HFFc6 (cell line): ENCODE results near the gene ARHGAP44. TPM values are rescaled to one million over a fixed set of nuclear protein-coding genes. Genes with fewer than 3 reads are reported as not detected.

ENCODE experiments used
- DNase-seq: peaks from one replicate; pipeline ENCODE4 v3.0.0-alpha.2; 2018
- H3K27ac Mint-ChIP-seq: 2 replicates; pipeline ENCODE4 v1.8.0; 2020; ENCODE audit warnings: mild to moderate bottlenecking, mixed read lengths
- H3K27me3 Mint-ChIP-seq: 2 replicates; pipeline ENCODE4 v1.8.0; 2021; ENCODE audit warnings: mild to moderate bottlenecking, moderate library complexity, mixed read lengths; ENCODE audit not compliant: insufficient read depth
- H3K36me3 Mint-ChIP-seq: 2 replicates; pipeline ENCODE4 v1.8.0; 2021; ENCODE audit warnings: low read depth, mixed read lengths
- H3K4me1 Mint-ChIP-seq: 2 replicates; pipeline ENCODE4 v1.8.0; 2020; ENCODE audit warnings: low read depth, mixed read lengths
- H3K4me3 Mint-ChIP-seq: 2 replicates; pipeline ENCODE4 v1.8.0; 2020; ENCODE audit warnings: mild to moderate bottlenecking, moderate library complexity, mixed read lengths
- H3K9me3 Mint-ChIP-seq: 2 replicates; pipeline ENCODE4 v1.8.0; 2020; ENCODE audit warnings: mild to moderate bottlenecking, mixed read lengths
- CTCF ChIP-seq: fragments of 200-600 bp; sonication (generic); IDR thresholded peaks from 2 replicates; pipeline ENCODE4 v1.5.0; 2021; ENCODE audit warnings: antibody characterized with exemption, mild to moderate bottlenecking
- total RNA-seq, 6 experiments: library from RNA; stranded (reverse); fragmentation: NEBNext Ultra II Directional; extraction: Animal tissue kit (Norgen Biotek cat#: 25700); gene quantifications; 2 replicates in 1 of 6; 3 replicates in 5 of 6; pipeline ENCODE4 v1.2.3, GENCODE V29; 2021

ARHGAP44 gene
- total RNA-seq, 6 experiments from 2014 or later = 0.43 to 1.3 (median 0.68) TPM

- H3K4me1 Mint-ChIP-seq = no peaks in the 10 kb centered on the region
- peaks cover 5% of the 10 kb centered on the region; the same call in 1 of the 2 replicates for H3K9me3 Mint-ChIP-seq
- H3K27me3 Mint-ChIP-seq = peaks cover 6% of the 10 kb centered on the region
- TF ChIP-seq CTCF = no peak
- no peak overlapping the region for H3K4me3 Mint-ChIP-seq
- no peak for DNase-seq
- H3K36me3 Mint-ChIP-seq = no peaks in the 10 kb centered on the region
- H3K27ac Mint-ChIP-seq = no peak overlapping the region
These were observed 110.3 kb downstream of the ARHGAP44 start for GRCh38 chr17:12899604-12900003.

- Mint-ChIP-seq H3K9me3 (peaks cover 5% of the 10 kb centered on the region; the same call in 1 of the 2 replicates), H3K4me1 (no peaks in the 10 kb centered on the region), H3K27me3 (peaks cover 3% of the 10 kb centered on the region), H3K27ac (no peak overlapping the region), H3K36me3 (no peaks in the 10 kb centered on the region), H3K4me3 (no peak overlapping the region)
- no peak for TF ChIP-seq CTCF
- DNase-seq = no peak
These were observed 111.2 kb downstream of the ARHGAP44 start for GRCh38 chr17:12900474-12900873.

GRCh38 chr17:12902046-12902445, 112.7 kb downstream of the ARHGAP44 start:
- Mint-ChIP-seq H3K36me3 (no peaks in the 10 kb centered on the region), H3K4me1 (no peaks in the 10 kb centered on the region), H3K27ac (no peak overlapping the region), H3K27me3 (peaks cover 3% of the 10 kb centered on the region), H3K9me3 (peaks cover 8% of the 10 kb centered on the region; the same call in 1 of the 2 replicates), H3K4me3 (no peak overlapping the region)
- no peak for DNase-seq
- TF ChIP-seq CTCF = no peak

GRCh38 chr17:12907477-12907876, 118.2 kb downstream of the ARHGAP44 start:
- Mint-ChIP-seq H3K4me1 (no peaks in the 10 kb centered on the region), H3K4me3 (no peak overlapping the region), H3K36me3 (no peaks in the 10 kb centered on the region), H3K27ac (no peak overlapping the region), H3K9me3 (peaks cover 3% of the 10 kb centered on the region; the same call in 1 of the 2 replicates), H3K27me3 (peaks cover 5% of the 10 kb centered on the region)
- no peak for TF ChIP-seq CTCF
- no peak for DNase-seq

- Mint-ChIP-seq H3K36me3 (no peaks in the 10 kb centered on the region), H3K27me3 (peaks cover 3% of the 10 kb centered on the region), H3K4me3 (no peak overlapping the region), H3K9me3 (peaks cover 3% of the 10 kb centered on the region; the same call in 1 of the 2 replicates), H3K27ac (no peak overlapping the region), H3K4me1 (no peaks in the 10 kb centered on the region)
- DNase-seq = no peak
- TF ChIP-seq CTCF = no peak
These were observed 119.7 kb downstream of the ARHGAP44 start for GRCh38 chr17:12909046-12909445.

GRCh38 chr17:12909511-12909910, 120.2 kb downstream of the ARHGAP44 start:
- TF ChIP-seq CTCF = no peak
- Mint-ChIP-seq H3K27ac (no peak overlapping the region), H3K4me1 (no peaks in the 10 kb centered on the region), H3K9me3 (peaks cover 3% of the 10 kb centered on the region; the same call in 1 of the 2 replicates), H3K36me3 (no peaks in the 10 kb centered on the region), H3K27me3 (peaks cover 1% of the 10 kb centered on the region), H3K4me3 (no peak overlapping the region)
- DNase-seq = no peak
